ENCODE measurements around the gene RNPEPL1.
"Not testable (repeated sequence)": the region's sequence is repeated elsewhere in the genome, so short reads cannot be mapped to it uniquely, and the experiment has no call there.

The RNPEPL1 gene

GRCh38 chr2:240531038-240531437, 37.2 kb upstream of the RNPEPL1 start:
- DNase-seq (ENCODE audit: low spot score): no peak
- no peak overlapping the region for H2AK5ac ChIP-seq (ENCODE audit: low read depth, low read length)
- no peak overlapping the region for H3K4me2 ChIP-seq (ENCODE audit: insufficient read depth, low read length, poor library complexity, severe bottlenecking)
- no peak overlapping the region for H2AFZ ChIP-seq (ENCODE audit: low read length)
- H3K14ac ChIP-seq (ENCODE audit: low read length): no peak overlapping the region
- H3K36me3 ChIP-seq (replicated peaks in 1 of 2; ENCODE audit: control insufficient read depth in 2 of 2, insufficient read depth in 2 of 2, low read length in 2 of 2): peaks cover 0 to 38% of the 10 kb centered on the region in 2 donors
- H3K79me1 ChIP-seq (ENCODE audit: low read depth, low read length): no peaks in the 10 kb centered on the region
- no peak overlapping the region for H3K23ac ChIP-seq (ENCODE audit: low read depth, low read length, poor library complexity)
- no peak overlapping the region for H3K9ac ChIP-seq (ENCODE audit: low read depth, low read length, poor library complexity)
- H3K4me1 ChIP-seq (ENCODE audit: control insufficient read depth in 2 of 2, insufficient read depth in 1 of 2, low read depth in 1 of 2, low read length in 2 of 2): no peaks in the 10 kb centered on the region
- no peak overlapping the region for H3K18ac ChIP-seq (ENCODE audit: low read length)
- WGBS, 2 donors (ENCODE audit: extremely low coverage in 2 of 2, insufficient read length in 2 of 2, insufficient replicate concordance in 1 of 2): no CpG with 5 or more reads among the region's 5 CpGs
- H2BK15ac ChIP-seq (ENCODE audit: low read length): no peak overlapping the region
- H2BK12ac ChIP-seq (ENCODE audit: low read length): no peak overlapping the region
- no peak overlapping the region for H4K91ac ChIP-seq (ENCODE audit: low read depth, low read length, poor library complexity)
- no peak overlapping the region for H3K4me3 ChIP-seq (ENCODE audit: low read length in 2 of 2)
- H3K27me3 ChIP-seq (ENCODE audit: control insufficient read depth in 3 of 3, insufficient read depth in 3 of 3, low read depth in 1 of 3, low read length in 3 of 3): no peaks in the 10 kb centered on the region
- no peak overlapping the region for H2BK5ac ChIP-seq (ENCODE audit: low read length)
- no peak overlapping the region for H2BK120ac ChIP-seq (ENCODE audit: low read depth, low read length)
- no peak overlapping the region for H3K4ac ChIP-seq (ENCODE audit: low read length)
- no peak overlapping the region for H4K8ac ChIP-seq (ENCODE audit: low read depth, low read length)
- peaks cover 20 to 55% of the 10 kb centered on the region in 2 donors for H3K9me3 ChIP-seq (replicated peaks in 1 of 2; ENCODE audit: control insufficient read depth in 2 of 2, insufficient read depth in 1 of 2, low read depth in 1 of 2, low read length in 2 of 2)
- H3K27ac ChIP-seq (replicated peaks; ENCODE audit: low read length): no peak overlapping the region

- no peak overlapping the region for H2BK120ac ChIP-seq (ENCODE audit: low read depth, low read length)
- DNase-seq (ENCODE audit: low spot score): no peak
- no peaks in the 10 kb centered on the region for H3K79me1 ChIP-seq (ENCODE audit: low read depth, low read length)
- no peak overlapping the region for H4K91ac ChIP-seq (ENCODE audit: low read depth, low read length, poor library complexity)
- peaks cover 9 to 50% of the 10 kb centered on the region in 2 donors for H3K9me3 ChIP-seq (replicated peaks in 1 of 2; ENCODE audit: control insufficient read depth in 2 of 2, insufficient read depth in 1 of 2, low read depth in 1 of 2, low read length in 2 of 2)
- no peak overlapping the region for H3K14ac ChIP-seq (ENCODE audit: low read length)
- H2AFZ ChIP-seq (ENCODE audit: low read length): no peak overlapping the region
- no peak overlapping the region for H3K4me2 ChIP-seq (ENCODE audit: insufficient read depth, low read length, poor library complexity, severe bottlenecking)
- H4K8ac ChIP-seq (ENCODE audit: low read depth, low read length): no peak overlapping the region
- no peak overlapping the region for H3K18ac ChIP-seq (ENCODE audit: low read length)
- no peak overlapping the region for H2AK5ac ChIP-seq (ENCODE audit: low read depth, low read length)
- H3K4ac ChIP-seq (ENCODE audit: low read length): no peak overlapping the region
- no peak overlapping the region for H2BK12ac ChIP-seq (ENCODE audit: low read length)
- no peak overlapping the region for H3K9ac ChIP-seq (ENCODE audit: low read depth, low read length, poor library complexity)
- no CpG with 5 or more reads among the region's 1 CpG for WGBS, 2 donors (ENCODE audit: extremely low coverage in 2 of 2, insufficient read length in 2 of 2, insufficient replicate concordance in 1 of 2)
- H2BK5ac ChIP-seq (ENCODE audit: low read length): no peak overlapping the region
- no peak overlapping the region for H3K4me3 ChIP-seq (ENCODE audit: low read length in 2 of 2)
- H3K27ac ChIP-seq (replicated peaks; ENCODE audit: low read length): no peak overlapping the region
- H3K4me1 ChIP-seq (ENCODE audit: control insufficient read depth in 2 of 2, insufficient read depth in 1 of 2, low read depth in 1 of 2, low read length in 2 of 2): no peaks in the 10 kb centered on the region
- peaks cover 0 to 35% of the 10 kb centered on the region in 2 donors for H3K36me3 ChIP-seq (replicated peaks in 1 of 2; ENCODE audit: control insufficient read depth in 2 of 2, insufficient read depth in 2 of 2, low read length in 2 of 2)
- H3K27me3 ChIP-seq (ENCODE audit: control insufficient read depth in 3 of 3, insufficient read depth in 3 of 3, low read depth in 1 of 3, low read length in 3 of 3): no peaks in the 10 kb centered on the region
- H2BK15ac ChIP-seq (ENCODE audit: low read length): no peak overlapping the region
- no peak overlapping the region for H3K23ac ChIP-seq (ENCODE audit: low read depth, low read length, poor library complexity)
Observed at GRCh38 chr2:240532031-240532775, 36.1 kb upstream of the RNPEPL1 start.

- no peak overlapping the region for H2BK12ac ChIP-seq (ENCODE audit: low read length)
- peaks cover 0 to 47% of the 10 kb centered on the region in 2 donors for H3K36me3 ChIP-seq (replicated peaks in 1 of 2; ENCODE audit: control insufficient read depth in 2 of 2, insufficient read depth in 2 of 2, low read length in 2 of 2)
- no peak overlapping the region for H3K18ac ChIP-seq (ENCODE audit: low read length)
- WGBS, 2 donors (ENCODE audit: extremely low coverage in 2 of 2, insufficient read length in 2 of 2, insufficient replicate concordance in 1 of 2): no CpG with 5 or more reads among the region's 43 CpGs
- no peak overlapping the region for H3K27ac ChIP-seq (replicated peaks; ENCODE audit: low read length)
- H3K4ac ChIP-seq (ENCODE audit: low read length): no peak overlapping the region
- no peak for DNase-seq (ENCODE audit: low spot score)
- H3K4me2 ChIP-seq (ENCODE audit: insufficient read depth, low read length, poor library complexity, severe bottlenecking): no peak overlapping the region
- H3K27me3 ChIP-seq (ENCODE audit: control insufficient read depth in 3 of 3, insufficient read depth in 3 of 3, low read depth in 1 of 3, low read length in 3 of 3): no peaks in the 10 kb centered on the region
- H2AFZ ChIP-seq (ENCODE audit: low read length): no peak overlapping the region
- no peak overlapping the region for H4K8ac ChIP-seq (ENCODE audit: low read depth, low read length)
- no peak overlapping the region for H3K4me3 ChIP-seq (ENCODE audit: low read length in 2 of 2)
- no peak overlapping the region for H3K9ac ChIP-seq (ENCODE audit: low read depth, low read length, poor library complexity)
- H3K4me1 ChIP-seq (ENCODE audit: control insufficient read depth in 2 of 2, insufficient read depth in 1 of 2, low read depth in 1 of 2, low read length in 2 of 2): no peaks in the 10 kb centered on the region
- H3K23ac ChIP-seq (ENCODE audit: low read depth, low read length, poor library complexity): no peak overlapping the region
- no peak overlapping the region for H2BK120ac ChIP-seq (ENCODE audit: low read depth, low read length)
- H4K91ac ChIP-seq (ENCODE audit: low read depth, low read length, poor library complexity): no peak overlapping the region
- H3K14ac ChIP-seq (ENCODE audit: low read length): no peak overlapping the region
- H2AK5ac ChIP-seq (ENCODE audit: low read depth, low read length): no peak overlapping the region
- no peak overlapping the region for H2BK15ac ChIP-seq (ENCODE audit: low read length)
- H3K79me1 ChIP-seq (ENCODE audit: low read depth, low read length): no peaks in the 10 kb centered on the region
- H3K9me3 ChIP-seq (replicated peaks in 1 of 2; ENCODE audit: control insufficient read depth in 2 of 2, insufficient read depth in 1 of 2, low read depth in 1 of 2, low read length in 2 of 2): peaks cover 0 to 12% of the 10 kb centered on the region in 2 donors
- H2BK5ac ChIP-seq (ENCODE audit: low read length): no peak overlapping the region
Observed at GRCh38 chr2:240538031-240538780, 30.1 kb upstream of the RNPEPL1 start.

GRCh38 chr2:240539101-240539500, 29.2 kb upstream of the RNPEPL1 start:
- Histone ChIP-seq H3K36me3 (replicated peaks in 1 of 2; ENCODE audit: control insufficient read depth in 2 of 2, insufficient read depth in 2 of 2, low read length in 2 of 2) (peaks cover 0 to 49% of the 10 kb centered on the region in 2 donors), H3K9me3 (replicated peaks in 1 of 2; ENCODE audit: control insufficient read depth in 2 of 2, insufficient read depth in 1 of 2, low read depth in 1 of 2, low read length in 2 of 2) (peaks cover 0 to 16% of the 10 kb centered on the region in 2 donors)
- H3K4me2 ChIP-seq (ENCODE audit: insufficient read depth, low read length, poor library complexity, severe bottlenecking); H4K91ac ChIP-seq (ENCODE audit: low read depth, low read length, poor library complexity); H2AFZ ChIP-seq (ENCODE audit: low read length); H2AK5ac ChIP-seq (ENCODE audit: low read depth, low read length); H2BK12ac ChIP-seq (ENCODE audit: low read length); H3K4me1 ChIP-seq (ENCODE audit: control insufficient read depth in 2 of 2, insufficient read depth in 1 of 2, low read depth in 1 of 2, low read length in 2 of 2); H3K23ac ChIP-seq (ENCODE audit: low read depth, low read length, poor library complexity); H3K27ac ChIP-seq (replicated peaks; ENCODE audit: low read length); H3K18ac ChIP-seq (ENCODE audit: low read length); H2BK5ac ChIP-seq (ENCODE audit: low read length); H3K27me3 ChIP-seq (ENCODE audit: control insufficient read depth in 3 of 3, insufficient read depth in 3 of 3, low read depth in 1 of 3, low read length in 3 of 3); H3K9ac ChIP-seq (ENCODE audit: low read depth, low read length, poor library complexity); H3K4ac ChIP-seq (ENCODE audit: low read length); H4K8ac ChIP-seq (ENCODE audit: low read depth, low read length); H2BK120ac ChIP-seq (ENCODE audit: low read depth, low read length); H3K79me1 ChIP-seq (ENCODE audit: low read depth, low read length); H3K4me3 ChIP-seq (ENCODE audit: low read length in 2 of 2); DNase-seq (ENCODE audit: low spot score); H2BK15ac ChIP-seq (ENCODE audit: low read length); H3K14ac ChIP-seq (ENCODE audit: low read length): not testable (repeated sequence)
- WGBS, 2 donors (ENCODE audit: extremely low coverage in 2 of 2, insufficient read length in 2 of 2, insufficient replicate concordance in 1 of 2): no CpG with 5 or more reads among the region's 17 CpGs
